D341Med (cell line): ENCODE data around the gene NME1.
A peak's percentile ranks its signal among the peaks of the same experiment; 100 is the strongest.
"Not testable (repeated sequence)": the region's sequence is repeated elsewhere in the genome, so short reads cannot be mapped to it uniquely, and the experiment has no call there.

Experiments used
- DNase-seq: peaks from one replicate; pipeline ENCODE4 v3.0.0; 2012; ENCODE audit warnings: low spot score

The NME1 gene

GRCh38 chr17:51144266-51145022 is 8.9 kb upstream of the NME1 start:
- DNase-seq: no peak

- no peak for DNase-seq
Measured at GRCh38 chr17:51147650-51148049, 5.7 kb upstream of the NME1 start.

- no peak for DNase-seq
Measured at GRCh38 chr17:51149163-51149562, 4.2 kb upstream of the NME1 start.

GRCh38 chr17:51150932-51151331 is 2.4 kb upstream of the NME1 start:
- no peak for DNase-seq

GRCh38 chr17:51152766-51153209 is 571 bp upstream of the NME1 start:
- DNase-seq: no peak

- DNase-seq: no peak
Measured at GRCh38 chr17:51154176-51154575, 817 bp downstream of the NME1 start.

GRCh38 chr17:51155416-51155815 is 2.1 kb downstream of the NME1 start:
- peak; percentile 67 for DNase-seq

GRCh38 chr17:51159604-51160003 is 6.2 kb downstream of the NME1 start:
- DNase-seq: no peak

- no peak for DNase-seq
Measured at GRCh38 chr17:51161541-51161940, 8.2 kb downstream of the NME1 start.

GRCh38 chr17:51164911-51165679 is 11.7 kb downstream of the NME1 start:
- DNase-seq: peak; percentile 68

GRCh38 chr17:51165680-51166197 is 12.4 kb downstream of the NME1 start:
- DNase-seq: peak; percentile 92

- DNase-seq: peak; percentile 98
Measured at GRCh38 chr17:51166198-51166986, 13.0 kb downstream of the NME1 start, which contains the start of gene NME2. TSS of gene NME2 (plus strand) at chr17:51166411. CDS start at chr17:51166831, 420 bp downstream.

GRCh38 chr17:51166987-51167931 is 13.9 kb downstream of the NME1 start:
- DNase-seq: peak; percentile 96

- no peak for DNase-seq
Measured at GRCh38 chr17:51169340-51169739, 16.0 kb downstream of the NME1 start.

GRCh38 chr17:51170736-51171135 is 17.4 kb downstream of the NME1 start:
- no peak for DNase-seq

GRCh38 chr17:51172030-51172429 is 18.7 kb downstream of the NME1 start:
- not testable (repeated sequence) for DNase-seq

- DNase-seq: peak; percentile 77
Measured at GRCh38 chr17:51180486-51180885, 27.1 kb downstream of the NME1 start.

GRCh38 chr17:51184124-51184523 is 30.8 kb downstream of the NME1 start:
- DNase-seq: no peak

GRCh38 chr17:51185763-51186332 is 32.5 kb downstream of the NME1 start:
- no peak for DNase-seq

GRCh38 chr17:51188271-51188833 is 35.0 kb downstream of the NME1 start:
- no peak for DNase-seq
